HCT116 (cell line): ENCODE data around the gene TNFRSF18. TPM values are rescaled to one million over a fixed set of nuclear protein-coding genes. Genes with fewer than 3 reads are reported as not detected.

Experiments used
- ATAC-seq: fragments of 200-7000 bp; cut with Tn5 transposase; 2 replicates; pipeline ENCODE4 v1.9.1; 2020; ENCODE audit warnings: mild to moderate bottlenecking, moderate library complexity
- BruUV-seq: library from RNA; stranded (reverse); fragments of 400-500 nt; replicated peaks from 2 replicates; lab custom pipeline; 2021; lab: Mats Ljungman, UMichigan
- CTCF ChIA-PET: fragments of 300-600 bp; sonication (Branson Sonifier 250); formaldehyde crosslinking; loops from one replicate; lab custom pipeline; 2021; ENCODE audit warnings: antibody characterized with exemption; lab: Charles Lee
- POLR2A ChIA-PET: fragments of 300-600, 350-600 bp; sonication (Branson Sonifier 250); formaldehyde crosslinking; loops from one replicate; lab custom pipeline; 2021; ENCODE audit warnings: antibody characterized with exemption; lab: Charles Lee
- RAD21 ChIA-PET, 2 experiments: fragments of 300-600 bp; sonication (Branson Sonifier 250); formaldehyde crosslinking; loops; one replicate each; lab custom pipeline; 2023; ENCODE audit warnings: low total read pairs in 2 of 2; ENCODE audit not compliant: uncharacterized antibody in 2 of 2, unreplicated experiment in 2 of 2, low non-redundant PET in 1 of 2; lab: Charles Lee
- DNase-seq: peaks from one replicate; pipeline ENCODE4 v3.0.0-alpha.2; 2010; ENCODE audit warnings: low read depth, low spot score
- H2AFZ ChIP-seq: fragments of 200-600 bp; shearing (Covaris generic), sonication (generic); 2 replicates; pipeline ENCODE4 v1.6.1; 2017; ENCODE audit warnings: low read depth, mixed run types, mixed read lengths, antibody characterized with exemption, low read length; ENCODE audit not compliant: poor library complexity, severe bottlenecking
- H3K27ac ChIP-seq: 2 replicates; pipeline ENCODE4 v1.5.1; 2012; ENCODE audit warnings: low read depth, low read length
- H3K27me3 ChIP-seq: fragments of 200-600 bp; sonication (generic); 2 replicates; pipeline ENCODE4 v1.6.1; 2016; ENCODE audit warnings: mixed run types, low read length, mixed read lengths; ENCODE audit not compliant: insufficient read depth
- H3K36me3 ChIP-seq, 2 experiments: fragments of 200-500 bp in 1 of 2; fragments of 200-600 bp in 1 of 2; sonication (Bioruptor generic) in 1 of 2; sonication (generic) in 1 of 2; 2 replicates each; pipeline versions ENCODE4 v1.5.1 to v1.6.1; 2014 to 2016; ENCODE audit warnings: low read length in 2 of 2, inconsistent platforms in 1 of 2, mixed read lengths in 1 of 2, mixed run types in 1 of 2; ENCODE audit not compliant: insufficient read depth in 2 of 2, control insufficient read depth in 1 of 2
- H3K4me1 ChIP-seq, 2 experiments: fragments of 200-600 bp in 1 of 2; sonication (generic) in 1 of 2; 2 replicates each; pipeline versions ENCODE4 v1.5.1 to v1.6.1; 2012 to 2017; ENCODE audit warnings: low read length in 2 of 2, inconsistent platforms in 1 of 2, mild to moderate bottlenecking in 1 of 2, mixed read lengths in 1 of 2, mixed run types in 1 of 2, moderate library complexity in 1 of 2; ENCODE audit not compliant: insufficient read depth in 2 of 2, control insufficient read depth in 1 of 2
- H3K4me2 ChIP-seq: fragments of 200-600 bp; sonication (generic); 2 replicates; pipeline ENCODE4 v1.6.1; 2017; ENCODE audit warnings: mixed run types, low read length, mixed read lengths
- H3K4me3 ChIP-seq, 2 experiments: fragments of 200-600 bp in 1 of 2; sonication (generic) in 1 of 2; replicated peaks in 1 of 2; 2 replicates each; pipeline ENCODE4 v1.5.1; 2011 to 2016; ENCODE audit warnings: low read length in 2 of 2, control low read depth in 1 of 2, low read depth in 1 of 2, mild to moderate bottlenecking in 1 of 2, mixed read lengths in 1 of 2, mixed run types in 1 of 2
- H3K79me2 ChIP-seq: fragments of 200-600 bp; sonication (generic); 2 replicates; pipeline ENCODE4 v1.6.1; 2017; ENCODE audit warnings: mild to moderate bottlenecking, mixed run types, low read length, moderate library complexity, mixed read lengths; ENCODE audit not compliant: insufficient read depth
- H3K9ac ChIP-seq: fragments of 200-600 bp; sonication (generic); 2 replicates; pipeline ENCODE4 v1.6.1; 2016; ENCODE audit warnings: low read length, mixed read lengths
- H3K9me2 ChIP-seq: fragments of 200-600 bp; sonication (generic), shearing (Covaris generic); 2 replicates; pipeline ENCODE4 v1.6.1; 2017; ENCODE audit warnings: mixed run types, mild to moderate bottlenecking, moderate library complexity; ENCODE audit not compliant: insufficient read depth
- H3K9me3 ChIP-seq, 2 experiments: fragments of 200-500 bp in 1 of 2; fragments of 200-600 bp in 1 of 2; sonication (Bioruptor generic) in 1 of 2; sonication (generic) in 1 of 2; 2 replicates each; pipeline ENCODE4 v1.6.1; 2014 to 2017; ENCODE audit warnings: low read length in 2 of 2, mixed read lengths in 2 of 2, inconsistent platforms in 1 of 2, low read depth in 1 of 2, mild to moderate bottlenecking in 1 of 2, mixed run types in 1 of 2, moderate library complexity in 1 of 2; ENCODE audit not compliant: control insufficient read depth in 1 of 2, insufficient read depth in 1 of 2
- H4K20me1 ChIP-seq: fragments of 200-600 bp; sonication (generic), shearing (Covaris generic); 2 replicates; pipeline ENCODE4 v1.6.1; 2017; ENCODE audit warnings: mixed run types, mild to moderate bottlenecking, moderate library complexity; ENCODE audit not compliant: insufficient read depth
- EGR1 ChIP-seq: IDR thresholded peaks from 2 replicates; pipeline ENCODE4 v1.6.1; 2012; ENCODE audit warnings: low read depth
- EZH2phosphoT487 ChIP-seq: fragments of 200-600 bp; IDR thresholded peaks from 2 replicates; pipeline ENCODE4 v1.6.1; 2018; ENCODE audit warnings: antibody characterized with exemption, borderline replicate concordance
- FOSL1 ChIP-seq: IDR thresholded peaks from 2 replicates; pipeline ENCODE4 v1.6.1; 2012; ENCODE audit warnings: low read depth
- JUND ChIP-seq: IDR thresholded peaks from 2 replicates; pipeline ENCODE4 v1.6.1; 2012
- MAX ChIP-seq: IDR thresholded peaks from 2 replicates; pipeline ENCODE4 v1.6.1; 2012
- POLR2A ChIP-seq: IDR thresholded peaks from 2 replicates; pipeline ENCODE4 v1.7.0; 2011; ENCODE audit warnings: borderline replicate concordance; ENCODE audit not compliant: insufficient read depth, insufficient read length; ENCODE audit errors: extremely low read depth
- POLR2AphosphoS5 ChIP-seq: IDR thresholded peaks from 2 replicates; pipeline ENCODE4 v1.6.1; 2011; ENCODE audit warnings: mild to moderate bottlenecking, low read depth, low read length, moderate library complexity
- RAD21 ChIP-seq: IDR thresholded peaks from 2 replicates; pipeline ENCODE4 v1.6.1; 2012; ENCODE audit warnings: low read depth, mild to moderate bottlenecking
- REST ChIP-seq: IDR thresholded peaks from 2 replicates; pipeline ENCODE4 v1.6.1; 2012; ENCODE audit warnings: low read depth
- SP1 ChIP-seq: IDR thresholded peaks from 2 replicates; pipeline ENCODE4 v1.6.1; 2012; ENCODE audit warnings: low read depth
- YY1 ChIP-seq: IDR thresholded peaks from 2 replicates; pipeline ENCODE4 v1.6.1; 2011; ENCODE audit warnings: low read length, low read depth, moderate library complexity, mild to moderate bottlenecking; ENCODE audit not compliant: insufficient replicate concordance; ENCODE audit errors: extremely low read depth
- ZFX ChIP-seq: fragments of 450-650 bp; IDR thresholded peaks from 2 replicates; pipeline ENCODE4 v1.6.1; 2017
- intact Hi-C: fragments of 100-400 bp; cut with micrococcal nuclease; formaldehyde crosslinking; loops from 2 replicates; pipeline ENCODE4 v1.10.0; 2022
- total RNA-seq: library from RNA; stranded (reverse); gene quantifications from one replicate; pipeline ENCODE4 v1.2.1, GENCODE V29; 2021; ENCODE audit not compliant: unreplicated experiment

TNFRSF18 gene
- total RNA-seq, 1 experiment from 2014 or later = 56.2 TPM

- TF ChIP-seq JUND (no peak), EZH2phosphoT487 (no peak), REST (no peak), YY1 (no peak), FOSL1 (no peak), SP1 (no peak), MAX (no peak), RAD21 (no peak), EGR1 (no peak), POLR2A (no peak), POLR2AphosphoS5 (no peak), ZFX (no peak)
- no peak overlapping the region for H3K4me2 ChIP-seq
- H3K9me2 ChIP-seq = no peaks in the 10 kb centered on the region
- intact Hi-C loops = no loop called here
- no peak for DNase-seq
- no peak for ATAC-seq
- ChIA-PET CTCF (no interaction called here), POLR2A (interaction anchor here (0.7 kb wide), 1 partner anchor 31 kb away, joined by 4 read pairs; no protein-coding TSS in a partner anchor), RAD21 (no interaction called here)
- H3K27ac ChIP-seq = no peak overlapping the region
- no peak overlapping the region for H2AFZ ChIP-seq
- no peaks in the 10 kb centered on the region for H4K20me1 ChIP-seq
- no peak overlapping the region for H3K4me3 ChIP-seq
- H3K27me3 ChIP-seq = no peaks in the 10 kb centered on the region
- H3K4me1 ChIP-seq = peaks cover 9 to 31% of the 10 kb centered on the region in 2 experiments; a peak in 3 of 4 replicates
- no peaks in the 10 kb centered on the region for H3K36me3 ChIP-seq
- BruUV-seq = no TSS peak
- no peaks in the 10 kb centered on the region for H3K9me3 ChIP-seq
- no peaks in the 10 kb centered on the region for H3K79me2 ChIP-seq
- no peak overlapping the region for H3K9ac ChIP-seq
These were observed 35.3 kb upstream of the TNFRSF18 start for GRCh38 chr1:1241588-1242219.
